NCI-H82 treated with DMSO at 0.1 percent for 48 hours (cell line): ENCODE measurements around the gene FYB1.

Source experiments
- DNase-seq: peaks from one replicate; lab custom pipeline; 2025; ENCODE audit not compliant: unreplicated experiment; lab: John Stamatoyannopoulos, UW

The FYB1 gene

GRCh38 chr5:39058178-39058921 is 161.0 kb downstream of the FYB1 start:
- DNase-seq = no peak

GRCh38 chr5:39057734-39058133 is 161.6 kb downstream of the FYB1 start:
- no peak for DNase-seq

- no peak for DNase-seq
Observed at GRCh38 chr5:39055768-39056398, 163.5 kb downstream of the FYB1 start.
